Natural killer cell (primary cell): ENCODE data around the gene PCNX1. TPM values are rescaled to one million over a fixed set of nuclear protein-coding genes. Genes with fewer than 3 reads are reported as not detected.
"Not testable (repeated sequence)": the region's sequence is repeated elsewhere in the genome, so short reads cannot be mapped to it uniquely, and the experiment has no call there.

Source experiments
- ATAC-seq, 3 donors: fragments of 150-1000 bp in 2 of 3; fragments of 200-7000 bp in 1 of 3; cut with Tn5 transposase; 1 replicate in 1 of 3; 2 replicates in 2 of 3; pipeline ENCODE4 v1.10.0; 2021; ENCODE audit warnings: mild to moderate bottlenecking in 2 of 3, moderate library complexity in 2 of 3
- DNase-seq, 2 donors: peaks; one replicate each; pipeline versions ENCODE4 v3.0.0 to v3.0.0-alpha.2; 2013 to 2021; ENCODE audit warnings: mixed read lengths in 1 of 2
- H3K27ac ChIP-seq: one replicate; pipeline ENCODE4 v1.5.1; 2013; ENCODE audit warnings: mild to moderate bottlenecking, low read length
- H3K27me3 ChIP-seq: one replicate; pipeline ENCODE4 v1.6.1; 2013; ENCODE audit warnings: low read length; ENCODE audit not compliant: control insufficient read depth, insufficient read depth
- H3K36me3 ChIP-seq: one replicate; pipeline ENCODE4 v1.6.1; 2013; ENCODE audit warnings: low read length; ENCODE audit not compliant: control insufficient read depth, insufficient read depth
- H3K4me1 ChIP-seq: one replicate; pipeline ENCODE4 v1.6.1; 2013; ENCODE audit warnings: low read length; ENCODE audit not compliant: control insufficient read depth, insufficient read depth
- H3K4me3 ChIP-seq: one replicate; pipeline ENCODE4 v1.5.1; 2013; ENCODE audit warnings: low read length
- H3K9me3 ChIP-seq: one replicate; pipeline ENCODE4 v1.6.1; 2013; ENCODE audit warnings: low read length; ENCODE audit not compliant: control insufficient read depth, insufficient read depth
- H3K27ac Mint-ChIP-seq, 2 donors: one replicate each; pipeline ENCODE4 v1.8.0; 2022; ENCODE audit warnings: mild to moderate bottlenecking in 2 of 2, mixed read lengths in 2 of 2, moderate library complexity in 1 of 2
- H3K27me3 Mint-ChIP-seq, 2 donors: one replicate each; pipeline ENCODE4 v1.8.0; 2022; ENCODE audit warnings: low read depth in 2 of 2, mixed read lengths in 2 of 2
- H3K36me3 Mint-ChIP-seq: one replicate; pipeline ENCODE4 v1.8.0; 2022; ENCODE audit warnings: mixed read lengths
- H3K4me1 Mint-ChIP-seq, 2 donors: one replicate each; pipeline ENCODE4 v1.8.0; 2022; ENCODE audit warnings: mixed read lengths in 2 of 2
- H3K4me3 Mint-ChIP-seq: one replicate; pipeline ENCODE4 v1.8.0; 2022; ENCODE audit warnings: mild to moderate bottlenecking, moderate library complexity, mixed read lengths
- H3K9me3 Mint-ChIP-seq, 2 donors: one replicate each; pipeline ENCODE4 v1.8.0; 2022; ENCODE audit warnings: mixed read lengths in 2 of 2
- WGBS: methylation state at CpG from one replicate; pipeline ENCODE4 v1.1.7; 2013; ENCODE audit warnings: missing lambda C conversion rate; ENCODE audit not compliant: insufficient coverage; 5-methylcytosine and 5-hydroxymethylcytosine counted together
- intact Hi-C: fragments of 100-400 bp; cut with micrococcal nuclease; formaldehyde crosslinking; loops from one replicate; pipeline ENCODE4 v1.14.2; 2022
- total RNA-seq, 4 donors: library from RNA; stranded (reverse); fragments of 120-200 nt in 1 of 4; gene quantifications; one replicate each; pipeline versions ENCODE4 v1.2.3 to v1.2.4, GENCODE V29; 2013 to 2022
- TF ChIP-seq, protein P1 (sequence below): fragments of 200-600 bp; IDR thresholded peaks from one replicate; pipeline ENCODE4 v1.8.0; 2022; ENCODE audit warnings: antibody characterized with exemption

Gene PCNX1
- total RNA-seq, 3 donors from 2014 or later (not counting 1 experiment from before 2014, with no cell fraction given) = 79.8 to 124 (median 119) TPM

GRCh38 chr14:71063351-71063750, 156.1 kb downstream of the PCNX1 start:
- WGBS = 79% methylated on average over 2 of the region's 2 CpGs
- H3K4me3 Mint-ChIP-seq = no peak overlapping the region
- H3K9me3 ChIP-seq = no peaks in the 10 kb centered on the region
- TF ChIP-seq, protein P1, sequence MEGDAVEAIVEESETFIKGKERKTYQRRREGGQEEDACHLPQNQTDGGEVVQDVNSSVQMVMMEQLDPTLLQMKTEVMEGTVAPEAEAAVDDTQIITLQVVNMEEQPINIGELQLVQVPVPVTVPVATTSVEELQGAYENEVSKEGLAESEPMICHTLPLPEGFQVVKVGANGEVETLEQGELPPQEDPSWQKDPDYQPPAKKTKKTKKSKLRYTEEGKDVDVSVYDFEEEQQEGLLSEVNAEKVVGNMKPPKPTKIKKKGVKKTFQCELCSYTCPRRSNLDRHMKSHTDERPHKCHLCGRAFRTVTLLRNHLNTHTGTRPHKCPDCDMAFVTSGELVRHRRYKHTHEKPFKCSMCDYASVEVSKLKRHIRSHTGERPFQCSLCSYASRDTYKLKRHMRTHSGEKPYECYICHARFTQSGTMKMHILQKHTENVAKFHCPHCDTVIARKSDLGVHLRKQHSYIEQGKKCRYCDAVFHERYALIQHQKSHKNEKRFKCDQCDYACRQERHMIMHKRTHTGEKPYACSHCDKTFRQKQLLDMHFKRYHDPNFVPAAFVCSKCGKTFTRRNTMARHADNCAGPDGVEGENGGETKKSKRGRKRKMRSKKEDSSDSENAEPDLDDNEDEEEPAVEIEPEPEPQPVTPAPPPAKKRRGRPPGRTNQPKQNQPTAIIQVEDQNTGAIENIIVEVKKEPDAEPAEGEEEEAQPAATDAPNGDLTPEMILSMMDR = no peak
- H3K36me3 Mint-ChIP-seq = peaks cover 38% of the 10 kb centered on the region
- no peaks in the 10 kb centered on the region for H3K4me1 ChIP-seq
- peak overlapping the region; percentile 29 to 58 for H3K27ac Mint-ChIP-seq
- H3K4me1 Mint-ChIP-seq = peaks cover 19 to 36% of the 10 kb centered on the region in 2 donors
- no peak for ATAC-seq
- intact Hi-C loops = no loop called here
- H3K36me3 ChIP-seq = peaks cover 37% of the 10 kb centered on the region
- no peaks in the 10 kb centered on the region for H3K27me3 Mint-ChIP-seq
- H3K27me3 ChIP-seq = no peaks in the 10 kb centered on the region
- DNase-seq = no peak
- H3K9me3 Mint-ChIP-seq = no peaks in the 10 kb centered on the region
- no peak overlapping the region for H3K27ac ChIP-seq
- no peak overlapping the region for H3K4me3 ChIP-seq

- intact Hi-C loops, H3K4me1 ChIP-seq, H3K9me3 ChIP-seq, H3K4me3 Mint-ChIP-seq, H3K9me3 Mint-ChIP-seq, H3K4me3 ChIP-seq, H3K27ac ChIP-seq, H3K27ac Mint-ChIP-seq, H3K27me3 Mint-ChIP-seq, ATAC-seq, DNase-seq, H3K27me3 ChIP-seq: not testable (repeated sequence)
- H3K36me3 Mint-ChIP-seq = peaks cover 35% of the 10 kb centered on the region
- 94% methylated on average over 3 of the region's 3 CpGs for WGBS
- peaks cover 32% of the 10 kb centered on the region for H3K36me3 ChIP-seq
- H3K4me1 Mint-ChIP-seq = peaks cover 19 to 34% of the 10 kb centered on the region in 2 donors
These were observed 157.5 kb downstream of the PCNX1 start for GRCh38 chr14:71064747-71065146.

- Mint-ChIP-seq H3K27ac (no peak overlapping the region), H3K9me3 (no peaks in the 10 kb centered on the region), H3K36me3 (peaks cover 32% of the 10 kb centered on the region), H3K4me3 (no peak overlapping the region), H3K27me3 (no peaks in the 10 kb centered on the region), H3K4me1 (peaks cover 26 to 45% of the 10 kb centered on the region in 2 donors)
- ATAC-seq (no peak), DNase-seq (no peak)
- Histone ChIP-seq H3K27ac (no peak overlapping the region), H3K27me3 (no peaks in the 10 kb centered on the region), H3K4me1 (no peaks in the 10 kb centered on the region), H3K36me3 (peaks cover 42% of the 10 kb centered on the region), H3K9me3 (no peaks in the 10 kb centered on the region), H3K4me3 (no peak overlapping the region)
- 100% methylated on average over 1 of the region's 1 CpG for WGBS
- TF ChIP-seq, protein P1 = no peak
- intact Hi-C loops = no loop called here
These were observed 162.9 kb downstream of the PCNX1 start for GRCh38 chr14:71070169-71070568.

DNA sequence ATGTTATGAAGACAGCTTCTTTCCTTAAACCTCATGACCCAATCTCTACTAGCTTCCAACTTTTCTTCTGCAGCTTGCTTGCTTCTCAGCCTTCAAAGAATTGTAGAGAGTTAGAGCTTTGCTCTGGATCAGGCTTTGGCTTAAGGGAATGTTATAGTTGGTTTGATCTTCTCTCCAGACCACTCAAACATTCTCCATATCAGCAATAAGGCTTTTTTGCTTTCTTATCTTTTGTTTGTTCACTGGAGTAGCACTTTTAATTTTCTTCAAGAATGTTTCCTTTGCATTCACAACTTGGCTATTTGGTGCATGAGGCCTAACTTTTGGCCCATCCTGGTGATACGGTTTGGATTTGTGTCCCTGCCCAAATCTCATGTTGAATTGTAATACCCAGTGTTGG, 163.8 kb downstream of the PCNX1 start:
- Histone ChIP-seq H3K27ac (no peak overlapping the region), H3K9me3 (no peaks in the 10 kb centered on the region), H3K4me1 (no peaks in the 10 kb centered on the region), H3K4me3 (no peak overlapping the region), H3K36me3 (peaks cover 45% of the 10 kb centered on the region), H3K27me3 (no peaks in the 10 kb centered on the region)
- TF ChIP-seq, protein P1 = no peak
- 100% methylated on average over 1 of the region's 1 CpG for WGBS
- Mint-ChIP-seq H3K27me3 (no peaks in the 10 kb centered on the region), H3K4me3 (no peak overlapping the region), H3K9me3 (no peaks in the 10 kb centered on the region), H3K4me1 (peaks cover 26 to 37% of the 10 kb centered on the region in 2 donors), H3K36me3 (peaks cover 24% of the 10 kb centered on the region), H3K27ac (peak overlapping the region in 1 of 2 donors; percentile 59)
- DNase-seq = no peak
- no peak for ATAC-seq
- intact Hi-C loops = no loop called here
